Jurkat, Clone E6-1 (cell line): ENCODE measurements around the gene SH3PXD2B.
A peak's percentile ranks its signal among the peaks of the same experiment; 100 is the strongest.
"Not testable (repeated sequence)": the region's sequence is repeated elsewhere in the genome, so short reads cannot be mapped to it uniquely, and the experiment has no call there.

Experiments
- DNase-seq: peaks from one replicate; pipeline ENCODE4 v3.0.0-alpha.2; 2011; ENCODE audit warnings: low read depth, low spot score
- H3K4me3 ChIP-seq: 2 replicates; pipeline ENCODE4 v1.5.1; 2011; ENCODE audit warnings: mild to moderate bottlenecking, low read length, control low read depth, moderate library complexity

Gene SH3PXD2B

DNA sequence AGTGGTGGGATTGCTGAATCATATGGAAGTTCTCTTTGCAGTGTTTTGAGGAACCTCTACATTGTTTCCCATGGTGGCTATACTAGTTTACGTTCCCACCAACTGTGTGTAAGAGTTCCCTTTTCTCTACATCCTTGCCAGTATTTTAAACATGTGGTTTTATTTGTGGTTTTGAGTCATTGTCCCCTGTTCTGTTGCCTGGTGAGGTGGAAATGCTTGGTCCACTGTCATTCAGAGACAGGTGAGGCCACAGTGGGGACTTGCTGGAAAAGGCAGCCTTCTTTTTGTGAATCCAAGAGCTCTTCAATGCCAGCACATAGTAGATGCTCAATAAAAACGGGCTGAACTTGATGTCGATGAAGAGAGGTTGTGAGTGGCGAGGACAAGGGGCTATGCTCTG is 44.2 kb downstream of the SH3PXD2B start:
- H3K4me3 ChIP-seq = no peak overlapping the region
- no peak for DNase-seq

DNA sequence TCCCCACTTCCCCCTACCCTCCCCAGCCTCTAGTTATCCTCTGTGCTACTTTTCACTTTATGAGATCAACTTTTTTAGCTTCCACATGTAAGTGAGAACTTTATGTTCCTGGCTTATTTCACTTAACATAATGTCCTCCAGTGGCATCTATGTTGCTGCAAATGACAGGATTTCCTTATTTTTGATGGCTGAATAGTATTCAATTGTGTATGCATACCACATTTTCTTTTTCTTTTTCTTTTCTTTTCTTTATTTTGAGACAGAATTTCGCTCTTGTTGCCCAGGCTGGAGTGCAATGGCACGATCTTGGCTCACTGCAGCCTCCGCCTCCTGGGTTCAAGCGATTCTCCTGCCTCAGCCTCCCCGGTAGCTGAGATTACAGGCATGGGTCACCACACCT is 44.8 kb downstream of the SH3PXD2B start:
- DNase-seq, H3K4me3 ChIP-seq: not testable (repeated sequence)

DNA sequence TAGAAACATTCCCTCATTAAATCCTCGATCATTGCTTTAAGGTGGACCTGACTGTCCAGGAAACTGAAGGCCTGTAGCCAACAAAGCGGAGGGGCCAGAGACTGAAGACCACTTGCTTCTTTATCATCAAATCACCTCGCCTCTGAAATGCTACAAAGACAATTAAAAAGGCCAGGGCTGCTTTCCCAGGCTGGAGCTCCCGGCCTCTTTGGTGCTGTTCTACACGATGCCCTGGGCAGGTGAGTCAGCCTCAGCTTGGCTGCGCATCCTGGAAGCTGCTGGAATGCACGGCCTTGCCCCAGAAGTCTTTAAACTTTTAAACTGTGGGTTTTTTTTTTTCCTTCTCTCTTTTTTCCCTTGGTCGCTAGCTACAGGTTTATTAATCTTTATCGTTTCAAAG is 46.5 kb downstream of the SH3PXD2B start:
- H3K4me3 ChIP-seq = no peak overlapping the region
- no peak for DNase-seq

DNA sequence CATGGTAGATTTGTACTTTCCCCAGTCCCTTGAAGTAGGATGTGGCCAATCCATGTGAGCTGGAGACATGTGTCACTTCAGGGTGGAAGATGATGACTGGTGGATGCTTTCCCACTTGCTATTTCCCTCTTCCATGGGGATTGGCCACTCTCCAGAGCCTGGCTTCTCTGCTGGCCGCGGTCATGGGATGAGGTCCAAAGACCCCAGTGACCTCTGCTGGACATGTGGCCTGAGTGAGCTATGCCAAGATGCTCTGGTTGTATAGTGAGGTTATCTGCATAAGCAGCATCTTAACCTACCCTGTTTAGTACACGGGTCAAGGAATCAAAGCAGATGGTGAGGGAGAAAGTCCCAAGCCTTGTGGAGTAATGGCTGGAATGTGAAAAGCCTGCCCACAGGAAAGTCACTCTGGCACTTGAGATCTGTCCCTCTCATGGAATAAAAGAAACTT is 47.1 kb downstream of the SH3PXD2B start:
- H3K4me3 ChIP-seq = no peak overlapping the region
- DNase-seq = no peak

DNA sequence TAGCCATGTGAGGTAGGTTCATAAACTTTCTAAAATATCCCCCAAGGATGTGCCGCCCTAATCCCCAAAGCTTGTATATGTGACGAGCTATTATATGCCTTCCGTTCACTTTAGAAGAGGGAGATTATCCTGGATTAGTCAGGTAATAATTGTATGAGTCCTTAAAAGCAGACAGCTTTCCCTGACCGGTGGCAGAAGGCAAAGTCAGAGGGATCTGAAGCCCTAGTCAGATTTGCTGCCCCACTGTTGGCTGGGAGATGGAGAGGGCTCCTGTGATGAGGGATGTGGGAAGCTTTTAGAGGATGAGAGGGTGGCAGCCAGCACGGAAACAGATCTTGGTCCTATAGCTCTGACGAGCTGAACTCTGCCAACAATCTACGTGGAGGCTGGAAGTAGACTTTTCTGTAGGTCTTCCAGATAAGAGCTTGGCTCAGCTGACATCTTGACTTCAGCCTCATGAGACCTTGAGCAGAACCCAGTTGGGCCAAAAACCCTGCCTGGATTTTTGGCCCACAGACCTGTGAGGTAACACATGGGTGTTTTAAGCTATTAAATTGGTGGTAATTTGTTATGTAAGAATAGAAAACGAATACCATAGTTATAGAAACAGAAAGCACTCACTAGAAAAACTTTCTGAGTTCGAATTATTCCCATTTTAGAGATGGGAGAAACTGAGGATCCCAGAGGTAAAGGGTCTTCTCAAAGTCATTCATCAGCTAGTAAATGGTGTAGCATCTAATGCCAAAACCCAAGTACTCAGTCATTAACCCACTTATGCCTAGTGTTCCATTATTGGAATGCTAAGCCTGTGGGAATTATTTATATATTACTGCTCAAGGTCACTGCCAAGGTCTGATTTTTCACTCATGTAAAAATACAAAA is 48.9 kb downstream of the SH3PXD2B start:
- no peak for DNase-seq
- H3K4me3 ChIP-seq = no peak overlapping the region

DNA sequence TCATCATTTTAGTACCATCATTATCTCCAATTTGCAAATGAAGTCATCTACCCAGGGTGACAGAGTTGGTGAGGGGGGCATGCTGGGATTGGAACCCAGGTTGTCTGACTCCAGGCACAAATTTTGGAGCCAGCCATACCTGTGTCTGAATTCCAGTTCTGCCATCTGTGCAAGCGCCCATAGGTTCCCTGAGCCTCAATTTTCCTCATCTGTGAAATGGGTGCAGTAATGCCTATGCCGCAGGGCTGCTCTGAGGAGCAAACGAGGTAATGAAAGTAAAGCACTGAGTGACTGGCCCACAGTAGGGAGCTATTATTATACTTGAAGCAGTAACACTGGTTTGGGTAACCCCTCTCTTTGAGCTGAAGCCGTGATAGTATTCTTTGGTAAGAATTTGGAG is 49.6 kb downstream of the SH3PXD2B start:
- H3K4me3 ChIP-seq = no peak overlapping the region
- DNase-seq = no peak

DNA sequence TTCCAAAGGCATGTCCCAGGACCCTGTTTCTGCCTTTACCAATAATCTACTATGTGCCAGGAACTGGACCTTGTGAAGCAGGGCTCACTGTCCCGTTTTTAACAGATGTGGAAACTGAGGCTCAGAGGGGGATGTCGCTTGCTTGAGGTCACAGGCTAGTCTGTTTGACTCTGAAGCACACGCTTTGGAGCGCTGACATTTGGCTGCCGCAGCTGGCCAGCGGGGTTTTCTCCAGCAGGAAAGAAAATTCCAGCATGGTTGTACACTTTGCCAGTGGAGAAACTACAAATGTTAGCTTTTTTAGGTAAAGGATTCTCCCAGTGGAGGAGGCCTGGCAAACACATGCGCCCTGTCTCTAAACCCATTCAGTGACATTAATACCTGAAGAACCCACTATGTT is 50.5 kb downstream of the SH3PXD2B start:
- DNase-seq = no peak
- H3K4me3 ChIP-seq = no peak overlapping the region

DNA sequence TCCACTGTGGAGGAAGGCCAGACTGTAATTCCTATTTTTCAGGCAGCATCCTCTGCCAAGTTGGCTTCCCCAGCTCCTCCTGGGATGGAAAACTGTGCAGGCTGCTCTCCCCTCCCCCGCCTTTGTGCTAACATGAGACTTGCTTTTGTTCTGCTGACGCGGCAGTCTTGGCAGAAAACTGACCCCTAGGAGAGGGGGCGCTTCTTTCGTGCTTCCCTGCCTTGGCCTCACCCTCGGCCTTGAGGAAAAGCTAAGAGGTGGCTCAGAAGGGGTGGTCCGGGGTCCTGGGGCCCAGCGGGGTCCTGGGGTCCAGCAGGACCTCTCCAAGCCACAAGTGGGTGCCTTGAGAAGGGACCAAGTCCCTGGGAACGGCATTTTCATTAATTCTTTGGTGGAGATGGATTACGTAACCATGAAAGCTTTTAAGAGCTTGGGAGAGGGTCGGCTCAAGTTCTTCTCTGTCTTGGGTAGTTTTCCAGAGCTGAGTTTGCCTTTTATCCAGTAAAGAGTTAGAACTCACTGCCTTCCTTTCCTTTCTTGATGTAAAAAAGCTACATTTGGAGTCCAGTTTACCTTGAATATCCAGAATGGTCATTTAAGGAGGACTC is 51.0 kb downstream of the SH3PXD2B start:
- no peak for DNase-seq
- H3K4me3 ChIP-seq = no peak overlapping the region

DNA sequence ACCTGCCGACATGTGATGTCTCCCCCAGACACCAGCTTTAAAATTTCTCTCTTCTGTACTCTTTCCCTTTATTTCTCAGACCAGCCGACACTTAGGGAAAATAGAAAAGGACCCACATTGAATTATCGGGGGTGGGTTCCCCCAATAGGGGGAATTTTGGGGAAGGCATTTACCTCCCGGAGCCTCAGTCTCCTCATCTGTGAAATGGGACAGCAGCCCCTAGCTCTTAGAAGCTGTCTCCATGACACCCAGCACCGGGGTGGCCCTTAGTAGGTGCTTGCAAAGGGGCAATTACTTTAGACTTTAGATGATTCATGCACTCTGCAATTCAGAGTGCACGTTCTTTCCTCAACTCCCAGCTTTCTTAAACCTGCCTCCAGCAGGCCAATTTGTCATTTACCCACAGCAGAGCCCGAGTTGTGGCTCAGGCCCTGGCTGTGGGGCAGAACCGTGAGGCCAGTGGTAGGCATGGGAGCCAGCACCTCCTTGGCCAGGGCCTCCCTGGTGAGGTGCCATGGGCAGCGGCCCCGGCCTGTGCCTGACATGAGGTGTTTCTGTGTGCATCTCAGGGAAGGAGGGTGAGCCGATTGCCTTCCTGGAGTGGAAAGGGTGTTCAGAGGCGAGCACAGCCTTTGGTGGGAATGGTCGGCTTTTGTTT is 51.7 kb downstream of the SH3PXD2B start:
- no peak for DNase-seq

DNA sequence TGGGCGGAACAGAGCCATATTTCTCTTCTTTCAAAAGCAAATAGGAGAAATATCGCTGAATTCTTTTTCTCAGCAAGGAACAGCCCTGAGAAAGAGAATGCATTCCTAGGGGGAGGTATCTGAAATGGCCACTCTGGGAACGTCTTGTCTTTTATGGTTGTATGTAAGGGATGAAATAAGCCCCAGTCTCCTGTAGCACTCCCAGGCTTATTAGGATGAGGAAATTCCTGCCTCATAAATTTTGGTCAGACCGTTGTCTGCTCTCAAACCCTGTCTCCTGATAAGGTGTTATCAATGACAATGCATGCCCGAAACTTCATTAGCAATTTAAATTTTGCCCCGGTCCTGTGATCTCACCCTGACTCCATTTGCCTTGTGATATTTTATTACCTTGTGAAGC is 52.3 kb downstream of the SH3PXD2B start:
- not testable (repeated sequence) for DNase-seq, H3K4me3 ChIP-seq

More for the DNA sequence above, 51.7 kb downstream of the SH3PXD2B start:
- H3K4me3 ChIP-seq = no peak overlapping the region

DNA sequence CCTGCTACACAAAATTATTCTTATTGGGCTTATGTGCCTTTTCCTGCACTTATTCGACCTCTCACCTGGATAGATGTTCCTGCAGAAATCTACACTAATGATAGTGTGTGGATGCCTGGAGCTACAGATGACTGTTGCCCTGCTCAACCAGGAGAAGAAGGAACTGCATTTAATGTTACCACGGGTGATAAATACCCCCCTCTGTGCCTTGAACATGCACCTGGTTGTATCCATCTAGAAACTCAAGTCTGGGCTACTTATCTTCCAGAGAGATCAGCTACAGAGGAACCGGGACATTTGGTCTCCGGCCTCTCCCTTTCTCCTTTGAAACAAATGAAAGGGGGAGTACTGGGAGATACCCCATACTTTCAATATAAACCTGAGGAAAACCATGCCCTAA is 54.5 kb downstream of the SH3PXD2B start:
- H3K4me3 ChIP-seq = no peak overlapping the region
- no peak for DNase-seq

DNA sequence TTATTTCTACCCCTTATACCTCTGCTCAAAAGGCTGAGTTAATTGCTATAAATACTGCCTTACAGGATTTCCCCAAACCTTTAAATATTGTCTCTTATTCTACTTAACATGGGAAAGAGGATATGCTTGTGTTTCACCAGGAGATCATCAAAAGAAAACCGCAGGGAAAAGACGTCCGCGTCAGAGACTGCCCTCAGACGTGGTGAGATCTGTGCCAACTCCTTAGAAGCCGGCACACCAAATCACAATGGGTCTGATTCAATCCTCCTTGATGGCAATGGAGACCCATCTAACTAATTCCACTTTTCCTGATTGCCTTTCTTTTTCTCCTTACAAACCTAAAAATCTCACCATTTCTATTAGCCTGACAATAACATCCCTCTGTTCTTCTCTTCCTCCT is 55.0 kb downstream of the SH3PXD2B start:
- DNase-seq = no peak
- no peak overlapping the region for H3K4me3 ChIP-seq

DNA sequence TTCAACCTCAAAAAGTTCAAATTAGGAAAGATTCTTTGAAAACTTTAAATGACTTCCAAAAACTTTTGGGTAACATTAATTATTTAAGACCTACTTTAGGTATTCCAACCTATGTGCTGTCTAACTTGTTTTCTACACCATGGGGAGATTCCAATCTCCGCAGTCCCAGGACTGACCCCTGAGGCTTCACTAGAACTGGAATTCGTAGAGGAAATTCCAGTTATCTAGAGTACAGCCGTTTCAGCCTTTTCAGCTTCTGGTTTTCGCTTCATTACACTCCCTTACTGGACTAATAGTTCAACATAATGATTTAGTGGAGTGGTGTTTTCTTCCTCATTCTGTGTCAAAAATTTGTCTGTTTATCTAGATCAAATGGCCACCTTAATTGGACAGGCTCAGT is 55.7 kb downstream of the SH3PXD2B start:
- not testable (repeated sequence) for DNase-seq, H3K4me3 ChIP-seq

DNA sequence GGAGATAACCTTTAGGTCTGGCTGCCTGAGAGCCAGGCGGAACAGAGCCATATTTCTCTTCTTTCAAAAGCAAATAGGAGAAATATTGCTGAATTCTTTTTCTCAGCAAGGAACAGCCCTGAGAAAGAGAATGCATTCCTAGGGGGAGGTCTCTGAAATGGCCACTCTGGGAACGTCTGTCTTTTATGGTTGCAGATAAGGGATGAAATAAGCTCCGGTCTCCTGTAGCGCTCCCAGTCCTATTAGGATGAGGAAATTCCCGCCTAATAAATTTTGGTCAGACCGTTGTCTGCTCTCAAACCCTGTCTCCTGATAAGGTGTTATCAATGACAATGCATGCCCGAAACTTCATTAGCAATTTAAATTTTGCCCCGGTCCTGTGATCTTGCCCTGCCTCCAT is 57.3 kb downstream of the SH3PXD2B start:
- not testable (repeated sequence) for H3K4me3 ChIP-seq, DNase-seq

DNA sequence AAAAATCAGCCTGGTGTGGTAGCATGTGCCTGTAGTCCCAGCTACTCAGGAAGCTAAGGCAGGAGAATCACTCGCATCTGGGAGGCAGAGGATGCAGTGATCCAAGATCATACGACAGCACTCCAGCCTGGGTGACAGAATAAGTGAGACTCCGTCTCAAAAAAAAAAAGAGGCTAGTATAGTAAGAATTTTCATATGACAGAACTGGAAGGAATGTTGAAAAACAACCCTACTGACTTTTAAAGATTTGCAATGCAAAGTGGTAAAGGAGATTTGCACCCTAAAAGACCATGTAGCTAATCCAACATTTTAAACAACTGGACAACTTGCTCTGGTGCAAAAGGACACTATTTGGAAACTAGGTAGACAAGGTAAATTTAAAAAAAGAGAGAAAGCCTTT is 58.1 kb downstream of the SH3PXD2B start:
- no peak for DNase-seq
- no peak overlapping the region for H3K4me3 ChIP-seq

DNA sequence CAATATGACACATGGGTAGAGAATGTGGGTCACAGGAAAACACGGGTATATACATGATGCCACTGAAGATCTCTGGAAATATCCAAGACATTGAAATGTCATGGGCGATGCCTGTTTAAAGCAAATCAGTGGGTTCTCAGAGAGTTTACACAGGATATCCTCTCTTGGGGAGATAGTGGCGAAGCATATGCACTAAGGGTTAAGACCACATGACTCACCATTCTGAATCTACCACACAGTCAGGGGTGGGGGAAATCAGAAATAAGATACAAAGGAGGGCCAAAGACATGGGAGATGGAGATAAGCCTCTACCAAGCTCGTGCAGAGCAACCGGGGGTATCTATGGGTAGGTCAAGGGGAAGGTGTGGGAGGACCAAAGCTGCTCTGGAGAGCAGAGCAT is 58.8 kb downstream of the SH3PXD2B start:
- H3K4me3 ChIP-seq = no peak overlapping the region
- DNase-seq = peak; percentile 68

DNA sequence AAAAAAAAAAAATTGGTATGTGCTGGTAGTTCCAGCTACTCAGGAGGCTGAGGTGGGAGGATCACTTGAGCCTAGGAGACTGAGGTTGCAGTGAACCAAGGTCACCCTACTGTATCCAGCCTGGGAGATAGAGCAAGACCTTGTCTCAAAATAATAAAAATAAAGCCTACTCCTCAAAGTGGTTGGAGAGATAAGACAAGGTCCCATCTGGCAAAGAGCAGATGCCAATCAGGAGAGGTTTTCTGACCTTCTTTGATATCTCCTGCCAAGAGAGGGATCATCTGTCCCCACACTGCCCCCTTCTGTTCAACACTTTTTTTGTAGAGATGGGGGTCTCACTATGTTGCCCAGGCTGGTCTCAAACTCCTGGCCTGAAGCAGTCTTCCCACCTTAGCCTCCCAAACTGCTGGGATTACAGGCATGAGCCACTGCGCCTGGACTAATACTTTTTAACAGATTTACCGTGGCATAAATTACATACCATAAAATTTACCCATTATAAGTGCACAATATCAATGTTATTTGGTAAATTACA is 64.7 kb downstream of the SH3PXD2B start:
- H3K4me3 ChIP-seq = no peak overlapping the region
- DNase-seq = no peak

DNA sequence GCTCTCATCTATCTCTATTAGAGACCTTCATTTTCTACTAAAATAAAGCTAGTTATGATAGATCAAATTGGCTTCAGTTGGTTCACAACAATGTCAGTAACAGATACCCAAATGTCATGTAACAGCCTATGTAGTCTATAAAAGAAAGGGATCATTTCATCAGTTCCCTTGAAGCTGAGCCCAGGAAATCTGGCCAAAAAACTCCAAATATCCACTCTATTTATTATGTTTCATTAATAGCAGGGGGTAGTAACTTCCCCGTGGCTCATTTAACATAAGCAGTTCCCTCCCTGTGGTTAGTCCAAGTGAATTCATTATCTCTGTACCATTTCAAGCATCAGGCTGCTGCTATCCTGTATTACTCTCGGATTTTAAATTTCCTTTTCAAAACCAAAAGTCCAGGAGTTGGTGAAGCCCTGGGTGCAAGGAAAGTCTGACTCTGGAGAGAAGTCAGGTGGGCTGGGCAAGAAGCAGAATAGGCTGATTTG is 66.0 kb downstream of the SH3PXD2B start:
- no peak overlapping the region for H3K4me3 ChIP-seq
- DNase-seq = no peak

DNA sequence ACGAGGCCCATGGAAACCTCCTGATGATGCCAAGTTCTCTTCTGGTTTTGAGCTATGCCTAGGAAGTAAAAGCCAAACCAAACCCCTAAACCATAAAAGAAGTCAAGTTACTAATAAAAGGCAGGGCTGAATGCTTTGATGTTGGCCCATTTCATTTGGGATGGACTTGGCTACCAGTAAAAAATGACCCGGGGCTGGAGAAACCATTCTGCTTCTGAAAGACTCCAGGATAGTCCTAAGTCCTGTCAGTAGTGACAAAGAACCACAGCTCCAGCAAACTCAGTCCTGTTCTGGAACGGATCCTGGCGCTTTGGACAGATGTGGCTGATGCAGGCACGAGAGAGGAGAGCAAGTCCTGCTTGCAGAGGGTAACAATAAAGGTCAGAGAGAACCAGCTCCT is 68.6 kb downstream of the SH3PXD2B start:
- H3K4me3 ChIP-seq = no peak overlapping the region
- DNase-seq = no peak
